K562 (cell line): ENCODE measurements around the gene HTRA3. TPM values are rescaled to one million over a fixed set of nuclear protein-coding genes. Genes with fewer than 3 reads are reported as not detected.

Source experiments
- ATAC-seq: fragments of 200-7000 bp; cut with Tn5 transposase; 3 replicates; pipeline ENCODE4 v1.9.1; 2020; ENCODE audit warnings: moderate library complexity
- BruUV-seq: library from RNA; stranded (reverse); fragments of 400-500 nt; replicated peaks from 2 replicates; lab custom pipeline; 2021; lab: Mats Ljungman, UMichigan
- CTCF ChIA-PET: fragments of 300-600 bp; formaldehyde crosslinking; extraction: SDS; loops from one replicate; lab custom pipeline; 2021; ENCODE audit warnings: low intra/inter-chr PET ratio; lab: Yijun Ruan, JAX
- POLR2A ChIA-PET: fragments of 300-600, 350-650 bp; sonication (Branson Sonifier 250); formaldehyde crosslinking; extraction: SDS; loops from one replicate; lab custom pipeline; 2021; ENCODE audit warnings: antibody characterized with exemption, inconsistent platforms; lab: Yijun Ruan, JAX
- DNase-seq, 4 experiments: peaks; one replicate each; pipeline versions ENCODE4 v3.0.0 to v3.0.0-alpha.2; 2011 to 2018; ENCODE audit warnings: low spot score in 3 of 4, mixed read lengths in 3 of 4; ENCODE audit errors: extremely low read depth in 1 of 4
- FAIRE-seq: peaks from 2 replicates; lab custom pipeline; 2011; peaks lifted over from hg19 to GRCh38; lab: Jason Lieb, UNC
- H2AFZ ChIP-seq: 2 replicates; pipeline ENCODE4 v1.6.0; 2011; ENCODE audit warnings: low read depth, low read length, control low read depth, inconsistent platforms
- H3K27ac ChIP-seq: fragments of 200-600 bp; 3 replicates; pipeline ENCODE4 v1.8.0; 2011; ENCODE audit warnings: low read depth, mild to moderate bottlenecking, control low read depth, inconsistent platforms, low read length, moderate library complexity, mixed read lengths; ENCODE audit errors: extremely low read depth
- H3K27me3 ChIP-seq, 2 experiments: fragments of 300-600 bp in 1 of 2; 2 replicates in 1 of 2; 3 replicates in 1 of 2; pipeline versions ENCODE4 v1.6.0 to v1.8.0; 2011; ENCODE audit warnings: inconsistent platforms in 2 of 2, low read length in 2 of 2, mild to moderate bottlenecking in 1 of 2, mixed read lengths in 1 of 2, moderate library complexity in 1 of 2; ENCODE audit not compliant: control insufficient read depth in 2 of 2, insufficient read depth in 2 of 2
- H3K36me3 ChIP-seq: fragments of 300-600 bp; 3 replicates; pipeline ENCODE4 v1.8.0; 2011; ENCODE audit warnings: mild to moderate bottlenecking, low read length, inconsistent platforms; ENCODE audit not compliant: control insufficient read depth, insufficient read depth
- H3K4me1 ChIP-seq, 2 experiments: fragments of 200-600 bp in 1 of 2; replicated peaks in 1 of 2; 2 replicates in 1 of 2; 3 replicates in 1 of 2; pipeline versions ENCODE4 v1.5.1 to v1.8.0; 2011; ENCODE audit warnings: inconsistent platforms in 2 of 2, low read length in 2 of 2, mild to moderate bottlenecking in 1 of 2, mixed read lengths in 1 of 2, moderate library complexity in 1 of 2; ENCODE audit not compliant: control insufficient read depth in 2 of 2, insufficient read depth in 2 of 2
- H3K4me2 ChIP-seq: 2 replicates; pipeline ENCODE4 v1.6.1; 2011; ENCODE audit warnings: low read length, control low read depth, inconsistent platforms, mixed read lengths; ENCODE audit not compliant: insufficient read depth
- H3K4me3 ChIP-seq: fragments of 200-600 bp; sonication (generic), shearing (Covaris generic); 2 replicates; pipeline ENCODE4 v1.5.1; 2016; ENCODE audit warnings: control low read depth, inconsistent platforms
- H3K79me2 ChIP-seq: fragments of 200-600 bp; 3 replicates; pipeline ENCODE4 v1.8.0; 2011; ENCODE audit warnings: low read length, inconsistent platforms; ENCODE audit not compliant: control insufficient read depth, insufficient read depth
- H3K9ac ChIP-seq, 2 experiments: 2 replicates each; pipeline versions ENCODE4 v1.6.0 to v1.6.1; 2011; ENCODE audit warnings: low read depth in 2 of 2, low read length in 2 of 2, control low read depth in 1 of 2, inconsistent platforms in 1 of 2, mild to moderate bottlenecking in 1 of 2, mixed read lengths in 1 of 2; ENCODE audit not compliant: insufficient read depth in 1 of 2
- H3K9me1 ChIP-seq: one replicate; pipeline ENCODE4 v1.6.0; 2011; ENCODE audit warnings: inconsistent platforms, mild to moderate bottlenecking, low read length, moderate library complexity; ENCODE audit not compliant: control insufficient read depth, insufficient read depth
- H3K9me3 ChIP-seq: replicated peaks from 2 replicates; pipeline ENCODE4 v1.5.1; 2011; ENCODE audit warnings: low read depth, low read length, inconsistent platforms; ENCODE audit not compliant: control insufficient read depth, insufficient read depth
- H4K20me1 ChIP-seq: replicated peaks from 2 replicates; pipeline ENCODE4 v1.6.1; 2011; ENCODE audit warnings: low read length, inconsistent platforms, mixed read lengths; ENCODE audit not compliant: control insufficient read depth, insufficient read depth
- BACH1 ChIP-seq: fragments of 200-800 bp; sonication (Bioruptor generic); IDR thresholded peaks from 2 replicates; pipeline ENCODE4 v1.6.1; 2016; ENCODE audit warnings: missing genetic modification characterization, missing compliant biosample characterization
- CHAMP1 ChIP-seq: fragments of 450-650 bp; IDR thresholded peaks from 2 replicates; pipeline ENCODE4 v1.6.1; 2016; ENCODE audit warnings: mild to moderate bottlenecking
- FOSL1 ChIP-seq: fragments of 200-800 bp; sonication (Bioruptor generic); conservative IDR thresholded peaks from 2 replicates; pipeline ENCODE4 v1.6.1; 2016; ENCODE audit warnings: missing genetic modification characterization, missing compliant biosample characterization
- FOXJ2 ChIP-seq: fragments of 200-800 bp; sonication (Bioruptor generic); IDR thresholded peaks from 2 replicates; pipeline ENCODE4 v1.6.1; 2016; ENCODE audit warnings: missing genetic modification characterization, missing compliant biosample characterization
- GTF2E2 ChIP-seq: fragments of 200-800 bp; sonication (Bioruptor generic); IDR thresholded peaks from 2 replicates; pipeline ENCODE4 v1.6.1; 2016; ENCODE audit warnings: missing genetic modification characterization, missing compliant biosample characterization
- KAT8 ChIP-seq: fragments of 450-650 bp; IDR thresholded peaks from 2 replicates; pipeline ENCODE4 v1.6.1; 2016; ENCODE audit warnings: low read depth, mild to moderate bottlenecking
- MTA3 ChIP-seq: fragments of 450-650 bp; formaldehyde crosslinking; IDR thresholded peaks from 2 replicates; pipeline ENCODE4 v1.6.1; 2017; ENCODE audit warnings: mild to moderate bottlenecking, borderline replicate concordance
- MTF1 ChIP-seq: fragments of 250-450 bp; sonication (Bioruptor Pico); IDR thresholded peaks from 2 replicates; pipeline ENCODE4 v1.9.0; 2021; ENCODE audit warnings: moderate library complexity, mild to moderate bottlenecking, inconsistent platforms, borderline replicate concordance
- NEUROD1 ChIP-seq: fragments of 150-350 bp; IDR thresholded peaks from 2 replicates; pipeline ENCODE4 v1.6.1; 2014; ENCODE audit warnings: borderline replicate concordance, low read length, low read depth; ENCODE audit not compliant: partially characterized antibody
- RFX1 ChIP-seq: fragments of 450-650 bp; IDR thresholded peaks from 2 replicates; pipeline ENCODE4 v1.6.1; 2016; ENCODE audit warnings: mild to moderate bottlenecking, moderate library complexity
- SMARCB1 ChIP-seq: IDR thresholded peaks from 2 replicates; pipeline ENCODE4 v1.6.1; 2011; ENCODE audit warnings: improper control_type of control experiment, low read depth; ENCODE audit not compliant: insufficient read length
- SRF ChIP-seq, 2 experiments: fragments of 250-450, 450-650 bp in 1 of 2; sonication (Bioruptor Pico) in 1 of 2; sonication (generic) in 1 of 2; formaldehyde crosslinking; IDR thresholded peaks; 2 replicates each; pipeline versions ENCODE4 v1.5.0 to v1.5.1; 2020 to 2022; ENCODE audit warnings: mild to moderate bottlenecking in 1 of 2, missing genetic modification reagents in 1 of 2
- TFE3 ChIP-seq: fragments of 450-650 bp; formaldehyde crosslinking; IDR thresholded peaks from 2 replicates; pipeline ENCODE4 v1.4.0; 2020; ENCODE audit warnings: mild to moderate bottlenecking, mixed read lengths
- ZNF277 ChIP-seq: fragments of 250-450 bp; sonication (Bioruptor Pico); IDR thresholded peaks from 2 replicates; pipeline ENCODE4 v1.8.0; 2022; ENCODE audit warnings: inconsistent platforms, mild to moderate bottlenecking, moderate library complexity, borderline replicate concordance
- ZNF511 ChIP-seq: sonication (generic); formaldehyde crosslinking; IDR thresholded peaks from 2 replicates; pipeline ENCODE4 v1.8.0; 2022; ENCODE audit warnings: mild to moderate bottlenecking, missing genetic modification reagents
- WGBS: fragments of 100-300 bp; shearing (Covaris generic); methylation state at CpG from one replicate; pipeline ENCODE4 v1.1.6; 2016; ENCODE audit warnings: low coverage, mixed read lengths; ENCODE audit not compliant: insufficient coverage; ENCODE audit errors: missing lambda C conversion rate; 5-methylcytosine and 5-hydroxymethylcytosine counted together
- in situ Hi-C: fragments of 300-500 bp; cut with MboI; formaldehyde crosslinking; loops from 4 replicates; pipeline ENCODE4 v1.15.0; 2018; ENCODE audit warnings: inconsistent platforms, mixed read lengths
- intact Hi-C: fragments of 100-400 bp; cut with micrococcal nuclease; formaldehyde crosslinking; loops from 2 replicates; pipeline ENCODE4 v1.14.2; 2022
- polyA plus RNA-seq, 8 experiments: library from polyadenylated mRNA; depleted of rRNA in 4 of 8; stranded (reverse) in 5 of 8; unstranded in 3 of 8; fragments of >200 nt; fragmentation: Nextera tagmentation in 2 of 8; fragmentation: Illumina TruSeq in 1 of 8; extraction: Ambion mirVana in 2 of 8; extraction: Trizol in 1 of 8; gene quantifications; 2 replicates each; pipeline versions ENCODE4 v1.2.1 to v1.2.3, GENCODE V29; 2011 to 2014; ENCODE audit warnings: inconsistent platforms in 1 of 8, missing spikeins in 1 of 8
- total RNA-seq, 7 experiments: library from RNA; depleted of rRNA in 6 of 7; stranded (reverse); fragments of >200 nt in 6 of 7; fragmentation: Illumina TruSeq in 2 of 7; extraction: Trizol in 2 of 7; gene quantifications; 2 replicates each; pipeline versions ENCODE4 v1.2.1 to v1.2.3, GENCODE V29; 2011 to 2021; ENCODE audit warnings: low replicate concordance in 1 of 7

HTRA3 gene
- total and polyA plus RNA-seq, 9 of the 15 experiments (the other 6 are each of a cell fraction or from before 2014, with no cell fraction given), result 0.04 TPM; not detected in 8

GRCh38 chr4:8296491-8296890 is 26.9 kb downstream of the HTRA3 start (continued):
- TF ChIP-seq FOXJ2, result no peak
- TF ChIP-seq SMARCB1, result no peak
- TF ChIP-seq MTF1, result no peak
- TF ChIP-seq, all 486 proteins: peak for 0

GRCh38 chr4:8297141-8297601 is 27.6 kb downstream of the HTRA3 start:
- POLR2A ChIA-PET, result no interaction called here
- in situ Hi-C loops, result no loop called here
- TF ChIP-seq TFE3 (CRISPR knock-in tag) (no peak), CHAMP1 (no peak), MTA3 (no peak), FOSL1 (tag) (no peak), ZNF511 (CRISPR knock-in tag) (no peak), ZNF277 (no peak), GTF2E2 (tag) (no peak), RFX1 (no peak), BACH1 (tag) (no peak), SRF (CRISPR knock-in tag; IDR thresholded peaks at IDR 0.05) (no peak), NEUROD1 (no peak), KAT8 (no peak)

More at GRCh38 chr4:8297141-8297601, 27.6 kb downstream of the HTRA3 start:
- no peak overlapping the region for H3K4me2 ChIP-seq
- CTCF ChIA-PET, result no interaction called here
- intact Hi-C loops, result no loop called here
- DNase-seq (no peak), ATAC-seq (peak; percentile 23; the same call in 1 of the 3 replicates), FAIRE-seq (no peak)
- H3K79me2 ChIP-seq, result no peaks in the 10 kb centered on the region
- H3K9me1 ChIP-seq, result no peaks in the 10 kb centered on the region
- peaks cover 0 to 7% of the 10 kb centered on the region in 2 experiments; a peak in 2 of 5 replicates for H3K27me3 ChIP-seq
- peaks cover 8% of the 10 kb centered on the region; the same call in 1 of the 2 replicates for H4K20me1 ChIP-seq
- WGBS, result 43% methylated on average over 8 of the region's 9 CpGs
- H3K9ac ChIP-seq, result peak overlapping the region in 1 of 2 experiments; percentile 7; a peak in 2 of 4 replicates
- no TSS peak for BruUV-seq
- H3K4me3 ChIP-seq, result no peak overlapping the region
- H3K4me1 ChIP-seq, result peaks cover 4 to 19% of the 10 kb centered on the region in 2 experiments; a peak in 4 of 5 replicates
- no peaks in the 10 kb centered on the region; the same call in 1 of the 2 replicates for H3K9me3 ChIP-seq
- no peak overlapping the region for H3K27ac ChIP-seq
- H3K36me3 ChIP-seq, result no peaks in the 10 kb centered on the region
- no peak overlapping the region for H2AFZ ChIP-seq
